ENCODE data around the gene CFAP251.

- no peak for TF ChIP-seq POLR2A (IDR thresholded peaks at IDR 0.05)
- TF ChIP-seq CTCF (IDR thresholded peaks at IDR 0.05): no peak
Measured at GRCh38 chr12:121982950-121983349, 64.6 kb downstream of the CFAP251 start.
